HS-5 (cell line): Measurements from ENCODE around the gene AGBL4.

Source experiments
- DNase-seq: peaks from one replicate; pipeline ENCODE4 v3.0.0-alpha.2; 2012; ENCODE audit warnings: low read depth

AGBL4 gene

DNA sequence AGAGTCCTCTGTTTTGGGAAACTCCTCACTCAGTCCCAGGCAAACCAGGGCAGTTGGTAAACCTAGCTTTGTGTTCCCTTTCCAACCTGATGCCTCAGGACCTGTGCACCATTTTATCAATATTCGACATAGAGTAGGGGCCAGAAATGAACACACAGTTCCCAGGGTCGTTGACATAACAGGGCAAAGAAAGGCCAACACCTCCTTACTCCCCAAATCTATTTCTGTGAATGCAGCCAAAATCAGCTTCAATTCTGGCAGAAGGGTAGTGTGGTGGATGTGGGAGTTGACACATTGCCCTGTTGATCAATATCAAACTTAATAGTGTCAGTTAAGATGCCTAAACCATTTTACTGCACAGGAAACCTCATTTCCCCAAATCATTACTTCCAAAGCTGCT lies 1447.2 kb downstream of the AGBL4 start:
- DNase-seq: no peak

- no peak for DNase-seq
Observed at GRCh38 chr1:48572646-48573258, 1451.0 kb downstream of the AGBL4 start.

DNA sequence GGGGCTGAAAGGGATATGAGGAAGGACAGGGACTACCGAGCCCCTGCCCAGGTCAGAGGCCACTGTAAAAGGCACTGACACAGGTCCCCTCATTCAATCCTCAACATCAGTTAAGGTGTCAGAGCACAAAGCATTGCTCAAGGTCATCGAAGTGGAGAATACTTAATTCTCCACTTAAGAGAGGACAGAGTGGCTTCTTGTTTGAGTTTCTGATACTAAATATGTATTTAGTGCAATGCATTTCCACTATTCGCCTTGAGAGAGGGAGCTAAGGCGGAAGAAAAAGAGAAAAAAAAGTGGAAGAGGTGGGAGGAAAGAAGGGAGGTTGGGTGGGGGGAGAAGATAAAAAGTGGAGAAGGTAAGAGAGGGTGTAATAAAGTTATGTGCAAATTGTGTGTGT lies 1451.6 kb downstream of the AGBL4 start:
- DNase-seq: no peak

DNA sequence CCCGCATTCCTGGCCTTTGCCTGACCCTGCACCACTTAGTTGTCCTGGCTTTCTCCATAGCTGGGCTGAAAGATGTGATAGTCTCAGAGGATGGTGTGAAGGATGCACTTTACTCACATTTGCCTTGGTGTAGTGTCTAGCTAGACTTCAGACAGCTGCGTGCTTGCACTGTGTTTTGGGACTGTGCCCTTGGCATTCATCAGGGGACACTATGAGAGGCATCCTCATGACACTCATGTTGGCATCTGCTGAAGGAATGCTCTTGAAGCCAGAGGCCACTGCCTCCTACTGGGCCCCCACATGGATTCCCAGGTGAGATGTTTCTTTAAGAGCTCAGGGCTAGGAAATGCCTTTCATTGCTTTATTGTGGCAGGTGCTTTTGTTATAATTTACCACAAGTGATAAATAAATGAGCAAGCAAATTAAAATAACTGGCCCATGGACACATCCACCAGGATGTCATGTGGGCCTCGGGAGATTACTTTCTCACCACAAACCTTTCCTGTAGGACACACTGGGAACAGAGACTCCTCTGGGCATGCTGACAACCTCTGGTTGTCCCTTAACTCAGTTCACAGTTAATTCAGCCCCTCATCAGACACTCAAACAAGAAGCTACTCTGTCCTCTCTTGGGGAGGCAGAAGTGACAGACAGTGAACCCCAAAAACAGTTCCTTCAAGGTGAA lies 1452.3 kb downstream of the AGBL4 start:
- DNase-seq: no peak

DNA sequence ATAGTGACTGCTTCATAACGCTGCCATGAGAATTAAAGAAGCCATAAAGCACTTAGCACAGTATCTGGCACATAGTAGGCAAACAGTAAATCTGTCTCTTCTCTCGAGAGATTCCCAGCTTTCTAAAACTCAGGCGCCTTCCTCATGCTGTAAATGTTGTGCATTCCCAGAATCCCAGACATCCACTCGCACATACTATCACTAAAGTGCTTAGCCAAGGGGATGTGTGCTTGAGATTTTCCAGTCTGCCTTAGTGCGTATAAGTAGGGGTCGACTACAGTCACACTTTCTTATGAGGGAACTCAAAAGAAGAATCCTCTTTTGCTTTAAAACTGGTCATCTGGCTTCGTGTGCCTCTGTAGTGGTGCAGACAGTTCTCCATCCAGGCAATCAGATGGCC lies 1453.2 kb downstream of the AGBL4 start:
- DNase-seq: no peak

GRCh38 chr1:48568501-48568900 lies 1455.3 kb downstream of the AGBL4 start:
- DNase-seq: no peak

- no peak for DNase-seq
Observed at GRCh38 chr1:48566492-48566891, 1457.3 kb downstream of the AGBL4 start.

DNA sequence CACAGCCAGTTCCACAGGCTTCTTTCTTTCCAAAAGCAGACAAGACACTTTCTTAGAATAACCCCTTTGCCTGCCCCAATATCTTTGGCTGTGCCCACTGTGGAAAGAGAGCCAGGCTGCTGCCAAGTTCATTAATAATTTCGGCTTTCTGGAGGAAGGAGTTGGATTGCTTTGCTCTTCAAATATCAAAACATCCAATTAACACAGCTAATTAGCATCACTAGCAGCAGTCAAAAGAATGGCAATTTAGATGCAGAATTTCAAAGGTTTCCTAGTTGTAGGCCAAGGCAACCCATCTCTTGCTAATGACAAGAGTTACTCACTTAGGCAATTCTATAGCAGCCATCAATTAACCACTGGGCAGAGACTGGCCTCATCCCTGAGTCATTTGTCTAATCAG lies 1460.7 kb downstream of the AGBL4 start:
- DNase-seq: no peak

DNA sequence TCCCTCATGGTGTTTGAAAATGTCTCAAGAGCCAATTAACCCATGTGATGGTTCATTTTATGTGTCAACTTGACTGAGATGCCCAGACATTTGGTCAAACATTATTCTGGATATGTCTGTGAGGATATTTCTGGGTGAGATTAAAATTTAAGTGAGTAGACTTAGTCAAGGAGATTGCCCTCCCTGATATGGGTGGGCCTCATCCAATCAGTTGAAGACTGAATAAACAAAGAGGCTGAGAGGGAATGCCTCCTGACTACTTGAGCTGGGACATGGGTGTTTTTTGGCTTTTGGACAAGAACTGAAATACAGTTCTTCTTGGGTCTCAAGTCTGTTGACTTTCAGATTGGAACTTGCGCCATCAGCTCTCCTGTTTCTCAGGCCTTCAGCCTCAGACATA lies 1462.3 kb downstream of the AGBL4 start:
- no peak for DNase-seq

DNA sequence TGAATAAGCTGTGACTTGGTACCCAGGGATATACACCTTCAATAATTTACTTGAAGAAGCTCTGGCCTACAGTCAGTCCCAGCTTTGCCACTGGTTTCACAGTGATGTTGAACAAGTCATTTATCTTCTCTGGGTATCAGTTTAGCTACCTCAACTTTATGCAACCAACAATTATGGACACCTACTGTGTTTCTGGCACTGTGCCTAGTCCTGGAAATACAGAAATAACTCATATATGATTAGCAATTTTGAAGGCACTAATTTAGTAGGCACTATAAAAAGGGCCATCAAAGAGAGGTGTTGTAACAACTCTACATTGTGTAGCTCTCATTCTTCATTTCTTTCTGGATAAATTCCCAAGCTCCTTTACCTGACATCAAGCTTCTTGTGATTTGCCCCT lies 1463.2 kb downstream of the AGBL4 start:
- DNase-seq: no peak

GRCh38 chr1:48560116-48560515 lies 1463.6 kb downstream of the AGBL4 start:
- no peak for DNase-seq

- DNase-seq: no peak
Observed at GRCh38 chr1:48558366-48558765, 1465.4 kb downstream of the AGBL4 start.

GRCh38 chr1:48556186-48556850 lies 1467.4 kb downstream of the AGBL4 start:
- no peak for DNase-seq

- DNase-seq: no peak
Observed at GRCh38 chr1:48555271-48555670, 1468.5 kb downstream of the AGBL4 start.

DNA sequence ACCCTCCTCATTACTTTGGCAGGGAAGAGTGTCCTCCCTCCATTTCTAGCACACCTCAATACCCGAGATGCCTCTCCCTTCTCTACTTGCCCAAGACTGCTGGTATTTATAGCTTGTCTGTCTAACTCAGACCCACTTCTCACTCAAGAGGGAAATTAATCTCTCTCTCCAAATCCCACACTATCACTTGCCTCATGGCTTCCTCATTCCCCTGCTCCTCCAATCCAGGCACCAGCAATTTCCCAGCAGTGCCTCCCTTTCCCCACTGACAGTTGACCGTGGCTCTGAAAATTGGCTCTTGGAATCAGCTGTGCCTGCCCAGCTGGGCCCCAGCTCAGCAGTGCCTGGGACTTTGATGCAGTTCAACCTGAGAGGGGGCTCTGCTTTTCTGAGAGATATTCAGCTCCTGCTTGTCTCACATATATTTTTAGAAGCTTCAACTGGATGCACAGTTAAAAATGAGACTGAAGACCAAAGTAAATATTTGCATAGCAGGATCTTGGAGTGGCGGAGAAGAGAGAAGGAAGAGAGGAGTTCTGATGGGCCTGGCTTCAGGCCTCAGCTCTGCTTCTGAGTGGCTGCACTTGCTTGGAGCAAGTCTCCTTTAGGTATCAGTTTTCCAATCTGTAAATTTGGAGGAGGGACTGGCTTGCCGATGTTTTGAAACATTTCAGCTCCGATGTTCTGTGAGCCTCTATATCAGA lies 1470.7 kb downstream of the AGBL4 start:
- no peak for DNase-seq

DNA sequence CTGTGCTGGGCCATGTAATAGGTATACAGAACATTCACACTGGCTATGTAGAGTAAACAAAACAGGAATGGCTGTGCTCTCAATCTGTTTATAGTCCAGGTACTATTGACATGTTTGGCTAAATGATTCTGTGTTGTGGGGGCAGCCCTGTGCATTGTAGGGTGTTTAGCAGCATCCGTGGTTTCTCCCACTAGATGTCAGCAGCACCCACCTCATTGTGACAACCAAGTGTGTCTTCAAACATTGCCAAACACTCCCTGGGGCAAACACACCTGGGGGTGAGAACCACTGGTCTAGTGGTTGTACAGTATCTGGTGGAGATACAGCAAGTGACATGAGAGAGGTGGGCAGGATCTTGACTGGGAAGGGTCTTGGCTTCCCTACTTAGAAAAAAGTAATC lies 1471.3 kb downstream of the AGBL4 start:
- no peak for DNase-seq

DNA sequence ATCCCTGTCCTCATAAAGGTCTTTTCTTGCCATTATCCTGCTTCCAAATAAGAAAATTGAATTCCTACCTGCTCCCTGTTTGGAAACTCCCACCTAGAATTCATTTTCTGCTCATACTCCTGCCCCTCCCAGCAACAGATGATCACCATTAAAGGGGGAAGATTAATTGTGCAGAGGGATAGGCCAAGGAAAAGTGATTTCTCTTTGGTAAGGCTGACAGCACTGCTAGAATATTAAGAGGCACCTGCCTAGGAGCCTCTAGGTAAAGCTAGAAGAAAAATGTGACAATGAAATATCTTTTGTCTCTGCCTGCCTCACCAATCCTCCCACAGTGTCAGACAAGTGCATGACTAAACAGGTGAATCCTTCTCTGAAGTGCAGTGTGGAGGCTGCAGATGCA lies 1474.8 kb downstream of the AGBL4 start:
- no peak for DNase-seq

DNA sequence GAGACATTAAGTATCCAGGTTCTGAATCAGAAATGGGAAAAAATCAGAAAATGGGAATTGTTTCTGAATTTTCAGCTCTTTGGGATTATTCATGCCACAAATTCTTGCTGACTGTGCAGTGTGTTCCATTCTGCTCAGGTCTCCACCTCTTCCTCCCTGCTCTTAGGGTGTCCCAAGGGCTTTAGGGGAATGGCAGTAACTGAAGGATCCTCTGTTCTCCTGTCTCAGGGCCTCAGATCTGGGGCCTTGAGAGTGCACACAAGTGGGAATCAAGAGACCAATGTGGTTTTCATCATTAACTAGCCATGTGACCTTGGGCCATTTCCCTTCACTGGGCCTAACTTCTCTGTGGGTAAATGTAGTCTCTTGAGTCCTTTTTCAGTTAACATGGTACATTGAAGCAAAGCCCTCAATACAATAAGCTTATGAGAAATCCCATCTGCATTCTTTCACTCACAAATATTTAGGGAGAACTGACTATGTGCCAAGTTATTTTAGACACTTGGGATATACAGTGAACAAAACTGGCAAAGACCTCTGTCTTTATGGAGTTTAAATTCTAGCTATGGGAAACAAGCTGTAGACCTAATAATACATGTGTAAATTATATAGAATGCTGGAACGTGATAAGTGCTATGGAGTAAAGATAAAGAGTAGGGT lies 1476.1 kb downstream of the AGBL4 start:
- no peak for DNase-seq

- no peak for DNase-seq
Observed at GRCh38 chr1:48543854-48544253, 1479.9 kb downstream of the AGBL4 start.

DNA sequence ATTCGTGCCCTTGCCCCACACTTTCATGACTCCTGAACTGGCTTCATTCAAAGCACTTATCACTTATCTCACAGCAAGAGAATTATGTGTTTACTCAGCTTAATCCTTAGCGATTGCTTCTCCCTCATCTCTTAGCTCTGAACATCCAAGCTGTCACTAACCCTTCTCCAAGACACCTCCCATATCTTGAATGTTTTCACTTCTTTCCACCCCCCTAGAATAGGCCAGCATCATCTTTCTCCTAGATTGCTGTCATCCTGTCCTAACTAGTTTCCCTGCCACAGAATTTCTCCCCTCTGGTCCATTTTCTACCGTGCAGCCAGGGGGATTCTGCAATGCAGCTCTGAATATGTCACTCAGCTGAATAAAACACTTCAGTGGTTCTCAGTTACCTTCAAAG lies 1483.2 kb downstream of the AGBL4 start:
- no peak for DNase-seq

DNA sequence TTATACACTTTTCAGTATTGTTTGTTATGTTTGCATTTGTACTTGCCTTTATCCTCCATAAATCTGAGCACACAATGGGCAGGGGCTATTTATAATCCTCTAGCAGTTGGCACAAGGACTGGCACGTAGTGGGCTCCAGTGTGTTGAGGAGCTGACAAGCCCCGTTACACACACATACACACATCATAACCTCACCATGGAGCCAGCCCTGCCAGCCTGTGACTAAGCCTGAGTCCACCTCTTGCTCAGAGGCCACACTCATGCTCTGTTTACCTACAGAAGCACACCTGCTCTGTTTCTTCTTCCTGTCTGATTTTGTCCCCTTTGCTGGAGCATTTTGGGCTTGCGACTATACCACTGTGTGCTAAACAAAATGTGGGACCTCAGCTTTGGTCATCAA lies 1487.3 kb downstream of the AGBL4 start:
- no peak for DNase-seq

DNA sequence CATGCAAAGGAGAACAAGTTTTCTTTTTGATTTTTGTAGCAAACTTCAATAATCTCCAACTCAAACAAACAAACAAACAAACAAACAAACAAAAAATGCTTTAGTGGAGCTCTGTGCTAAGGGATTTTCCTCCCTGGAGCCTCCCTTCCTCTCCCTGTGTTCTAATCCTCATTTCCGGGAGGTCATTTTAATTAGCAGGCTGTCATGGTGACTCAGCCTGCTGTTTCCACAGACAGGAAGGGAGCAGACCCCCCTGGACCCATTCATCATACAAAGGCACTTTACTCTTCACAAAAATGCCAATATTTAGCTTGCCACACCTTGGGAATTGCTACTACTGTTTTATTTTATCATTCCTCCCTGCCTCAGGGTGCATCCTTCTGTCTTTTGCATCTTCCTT lies 1490.8 kb downstream of the AGBL4 start:
- DNase-seq: no peak
